ENCODE results near the gene MOGAT1.

Gene MOGAT1

GRCh38 chr2:222656526-222657446 is 14.7 kb upstream of the MOGAT1 start:
- DNase-seq: no peak
- Histone ChIP-seq H3K4me1 (peaks cover 0 to 28% (median 22%) of the 10 kb centered on the region in 4 donors), H3K36me3 (no peaks in the 10 kb centered on the region), H3K9me3 (no peaks in the 10 kb centered on the region), H3K4me3 (peak overlapping the region; percentile 84 to 88), H3K27ac (peak overlapping the region; percentile 75 to 81), H3K27me3 (no peaks in the 10 kb centered on the region)
- intact Hi-C loops (cut with DNase I; ENCODE audit: low total_unique reads): no loop called here
- TF ChIP-seq, protein P1, sequence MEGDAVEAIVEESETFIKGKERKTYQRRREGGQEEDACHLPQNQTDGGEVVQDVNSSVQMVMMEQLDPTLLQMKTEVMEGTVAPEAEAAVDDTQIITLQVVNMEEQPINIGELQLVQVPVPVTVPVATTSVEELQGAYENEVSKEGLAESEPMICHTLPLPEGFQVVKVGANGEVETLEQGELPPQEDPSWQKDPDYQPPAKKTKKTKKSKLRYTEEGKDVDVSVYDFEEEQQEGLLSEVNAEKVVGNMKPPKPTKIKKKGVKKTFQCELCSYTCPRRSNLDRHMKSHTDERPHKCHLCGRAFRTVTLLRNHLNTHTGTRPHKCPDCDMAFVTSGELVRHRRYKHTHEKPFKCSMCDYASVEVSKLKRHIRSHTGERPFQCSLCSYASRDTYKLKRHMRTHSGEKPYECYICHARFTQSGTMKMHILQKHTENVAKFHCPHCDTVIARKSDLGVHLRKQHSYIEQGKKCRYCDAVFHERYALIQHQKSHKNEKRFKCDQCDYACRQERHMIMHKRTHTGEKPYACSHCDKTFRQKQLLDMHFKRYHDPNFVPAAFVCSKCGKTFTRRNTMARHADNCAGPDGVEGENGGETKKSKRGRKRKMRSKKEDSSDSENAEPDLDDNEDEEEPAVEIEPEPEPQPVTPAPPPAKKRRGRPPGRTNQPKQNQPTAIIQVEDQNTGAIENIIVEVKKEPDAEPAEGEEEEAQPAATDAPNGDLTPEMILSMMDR (IDR thresholded peaks at IDR 0.05): no peak

DNA sequence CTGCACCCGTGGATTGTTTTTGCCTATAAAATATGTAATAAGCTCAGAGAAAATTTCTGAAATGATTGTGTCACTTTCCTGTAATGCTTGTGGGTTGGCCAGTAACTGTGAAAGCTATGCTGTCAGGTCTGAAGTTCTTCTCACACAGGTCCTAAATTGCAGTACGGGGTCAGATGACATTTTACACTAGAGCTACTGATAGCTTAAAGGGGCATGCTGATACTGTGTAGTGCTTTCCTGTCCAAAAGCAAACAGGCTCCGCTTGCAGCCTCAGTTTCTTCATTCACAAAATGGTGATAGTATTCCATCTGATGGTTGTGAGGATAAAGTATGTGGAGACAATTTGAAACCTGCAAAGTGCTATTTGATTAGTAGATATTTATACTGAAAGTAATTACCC is 8.0 kb upstream of the MOGAT1 start:
- no peaks in the 10 kb centered on the region for H3K27me3 ChIP-seq
- H3K4me1 ChIP-seq: no peaks in the 10 kb centered on the region
- H3K9me3 ChIP-seq: no peaks in the 10 kb centered on the region
- DNase-seq: no peak
- TF ChIP-seq, protein P1 (IDR thresholded peaks at IDR 0.05): no peak
- intact Hi-C loops (cut with DNase I; ENCODE audit: low total_unique reads): no loop called here
- no peak overlapping the region for H3K27ac ChIP-seq
- no peak overlapping the region for H3K4me3 ChIP-seq
- no peaks in the 10 kb centered on the region for H3K36me3 ChIP-seq

- no peaks in the 10 kb centered on the region for H3K27me3 ChIP-seq
- peaks cover 0 to 18% (median 8%) of the 10 kb centered on the region in 4 donors for H3K4me1 ChIP-seq
- no peak overlapping the region for H3K4me3 ChIP-seq
- no peak for DNase-seq
- TF ChIP-seq, protein P1 (IDR thresholded peaks at IDR 0.05): no peak
- no peak overlapping the region for H3K27ac ChIP-seq
- intact Hi-C loops (cut with DNase I; ENCODE audit: low total_unique reads): no loop called here
- H3K36me3 ChIP-seq: no peaks in the 10 kb centered on the region
- no peaks in the 10 kb centered on the region for H3K9me3 ChIP-seq
These were observed 2.8 kb upstream of the MOGAT1 start for GRCh38 chr2:222668494-222669154.

DNA sequence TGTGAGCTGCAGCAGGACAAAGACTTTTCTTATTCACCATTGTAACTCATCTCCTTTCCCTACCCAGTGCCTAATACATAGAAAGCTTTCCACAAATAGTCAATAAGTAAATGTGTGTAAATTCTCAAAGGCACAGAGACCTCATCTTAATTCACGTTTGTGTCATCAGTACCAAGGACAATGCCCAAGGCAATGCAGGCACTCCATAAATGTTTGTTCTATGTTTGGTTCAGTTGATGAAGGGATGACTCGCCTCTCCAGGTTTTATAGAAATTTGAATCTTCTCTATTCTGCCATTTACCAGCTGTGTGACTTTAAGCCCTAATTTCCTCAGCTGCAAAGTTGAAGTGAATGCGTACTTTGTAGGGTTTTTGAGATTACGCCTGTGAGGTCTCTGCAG is 2.1 kb upstream of the MOGAT1 start:
- intact Hi-C loops (cut with DNase I; ENCODE audit: low total_unique reads): no loop called here
- Histone ChIP-seq H3K4me1 (peaks cover 0 to 18% (median 8%) of the 10 kb centered on the region in 4 donors), H3K4me3 (no peak overlapping the region), H3K27me3 (no peaks in the 10 kb centered on the region), H3K9me3 (no peaks in the 10 kb centered on the region), H3K27ac (no peak overlapping the region), H3K36me3 (no peaks in the 10 kb centered on the region)
- TF ChIP-seq, protein P1 (IDR thresholded peaks at IDR 0.05): no peak
- DNase-seq: no peak

GRCh38 chr2:222670191-222671038 is 1.0 kb upstream of the MOGAT1 start:
- H3K4me3 ChIP-seq: no peak overlapping the region
- H3K27ac ChIP-seq: no peak overlapping the region
- no peaks in the 10 kb centered on the region for H3K36me3 ChIP-seq
- TF ChIP-seq, protein P1 (IDR thresholded peaks at IDR 0.05): no peak
- no peaks in the 10 kb centered on the region for H3K9me3 ChIP-seq
- intact Hi-C loops (cut with DNase I; ENCODE audit: low total_unique reads): no loop called here
- no peaks in the 10 kb centered on the region for H3K27me3 ChIP-seq
- H3K4me1 ChIP-seq: peaks cover 0 to 18% (median 8%) of the 10 kb centered on the region in 4 donors
- DNase-seq: no peak

Data from tibial artery (tissue), 4 donors.